GDM1 (cell line): Measurements from ENCODE around the gene ONECUT1.

ENCODE experiments used
- DNase-seq: peaks from one replicate; lab custom pipeline; 2025; lab: John Stamatoyannopoulos, UW

Gene ONECUT1

GRCh38 chr15:52796753-52797520, 6.8 kb upstream of the ONECUT1 start:
- no peak for DNase-seq

- DNase-seq, result no peak
Observed at GRCh38 chr15:52796228-52796521, 6.0 kb upstream of the ONECUT1 start.

GRCh38 chr15:52795464-52796227, 5.5 kb upstream of the ONECUT1 start:
- DNase-seq, result no peak

GRCh38 chr15:52794665-52795463, 4.7 kb upstream of the ONECUT1 start:
- DNase-seq, result no peak

DNA sequence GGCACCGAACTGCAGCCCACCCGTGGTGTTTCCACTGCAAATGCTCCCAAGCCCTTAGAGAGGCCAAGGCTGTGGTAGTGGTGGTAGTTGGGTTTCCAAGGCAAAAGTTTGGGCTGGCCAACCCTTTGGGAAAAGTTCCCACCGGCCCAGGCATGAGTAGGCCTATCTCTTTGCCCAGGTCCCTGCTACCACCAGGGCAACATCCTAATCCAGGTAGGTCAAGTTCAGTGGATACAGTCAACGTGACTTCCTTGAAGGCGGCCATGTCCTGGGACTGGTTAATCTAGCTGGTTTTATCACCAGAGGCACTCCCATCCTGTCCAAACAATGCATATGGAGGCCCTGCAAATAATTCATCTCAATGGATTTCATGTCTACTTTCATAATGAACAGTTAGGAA, 1.6 kb upstream of the ONECUT1 start:
- DNase-seq, result no peak

GRCh38 chr15:52790941-52791751, 1.0 kb upstream of the ONECUT1 start:
- DNase-seq, result no peak

DNA sequence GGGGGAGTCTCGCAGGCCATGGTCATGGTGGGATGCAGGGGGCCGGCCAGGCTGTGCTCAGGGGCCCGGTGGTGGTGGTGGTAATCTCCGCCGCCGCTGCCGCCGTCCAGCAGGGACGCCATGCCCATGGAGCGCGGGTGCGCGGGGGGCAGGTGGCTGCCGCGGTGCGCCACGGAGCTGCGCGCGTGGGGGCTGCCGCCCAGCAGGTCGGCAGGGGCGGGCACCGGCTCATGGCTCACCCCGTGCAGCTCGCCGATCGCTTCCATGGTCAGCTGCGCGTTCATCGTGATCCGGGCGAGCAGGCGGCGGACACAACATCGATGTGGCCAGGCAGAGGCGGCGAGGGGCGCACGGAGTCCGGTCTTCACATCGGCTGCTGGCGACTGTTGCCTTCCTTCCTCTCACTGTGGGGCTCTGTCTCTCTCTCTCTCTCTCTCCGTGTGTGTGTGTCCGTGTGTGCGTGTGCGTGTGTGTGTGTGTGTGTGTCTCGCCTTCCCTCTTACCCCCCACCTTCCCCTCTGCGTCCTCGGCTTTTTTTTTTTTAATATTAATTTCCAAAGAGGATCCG, 451 bp downstream of the ONECUT1 start:
- no peak for DNase-seq

DNA sequence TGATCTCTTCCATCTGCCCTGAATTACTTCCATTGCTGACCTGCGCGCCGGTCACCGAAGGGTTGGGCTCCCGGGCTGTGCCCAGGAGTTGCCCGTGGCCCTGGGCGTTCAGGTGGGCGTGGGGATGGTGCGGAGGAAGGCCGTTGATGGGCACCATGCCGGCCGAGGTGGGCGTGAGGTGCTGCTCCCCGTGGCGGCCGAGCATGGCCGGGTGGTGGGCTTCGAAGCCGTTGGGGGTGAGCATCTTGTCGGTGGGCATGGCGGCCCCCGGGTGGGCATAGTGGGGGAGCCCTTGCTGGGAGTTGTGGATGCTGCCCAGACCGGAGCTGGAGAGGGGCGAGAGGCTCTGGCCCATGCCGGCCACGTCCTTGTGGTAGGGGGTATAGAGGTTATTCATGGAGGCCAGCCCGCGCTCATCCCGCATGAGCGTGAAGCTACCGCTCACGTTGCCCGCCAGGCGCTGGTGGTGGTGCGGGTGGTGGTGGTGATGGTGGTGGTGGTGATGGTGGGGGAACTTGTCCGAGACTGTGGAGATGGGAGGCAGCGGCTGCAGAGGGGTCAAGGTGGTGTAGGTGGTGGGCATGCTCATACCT, 1.0 kb downstream of the ONECUT1 start:
- DNase-seq, result no peak

GRCh38 chr15:52788099-52788986, 1.8 kb downstream of the ONECUT1 start:
- no peak for DNase-seq

DNA sequence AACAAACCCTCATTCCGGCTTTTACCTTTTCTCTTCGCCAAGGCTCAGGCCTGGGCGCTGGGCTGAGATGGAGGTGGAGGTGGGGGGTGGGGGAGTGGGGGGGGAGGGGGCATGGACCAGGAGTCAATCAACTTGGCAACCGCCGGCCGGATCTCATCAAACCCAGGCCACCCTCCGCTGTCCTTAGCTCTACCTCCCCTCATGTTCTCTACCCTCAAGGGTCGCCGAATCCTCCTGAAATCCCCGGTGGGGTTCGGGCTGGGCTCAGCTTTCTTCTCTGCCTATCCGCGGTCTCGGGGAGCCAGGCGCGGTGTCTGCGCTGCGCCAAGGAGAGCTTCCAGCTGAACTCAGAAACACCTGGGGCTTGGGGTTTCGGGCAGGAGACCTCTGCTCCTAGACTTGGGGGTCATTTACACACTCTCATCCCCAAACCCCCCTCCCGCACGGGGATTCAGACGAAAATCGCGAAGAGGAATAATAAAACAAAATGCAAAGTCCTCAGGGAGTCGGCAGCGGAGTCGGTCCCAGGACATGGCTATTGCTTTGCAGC, 2.5 kb downstream of the ONECUT1 start:
- DNase-seq, result no peak

DNA sequence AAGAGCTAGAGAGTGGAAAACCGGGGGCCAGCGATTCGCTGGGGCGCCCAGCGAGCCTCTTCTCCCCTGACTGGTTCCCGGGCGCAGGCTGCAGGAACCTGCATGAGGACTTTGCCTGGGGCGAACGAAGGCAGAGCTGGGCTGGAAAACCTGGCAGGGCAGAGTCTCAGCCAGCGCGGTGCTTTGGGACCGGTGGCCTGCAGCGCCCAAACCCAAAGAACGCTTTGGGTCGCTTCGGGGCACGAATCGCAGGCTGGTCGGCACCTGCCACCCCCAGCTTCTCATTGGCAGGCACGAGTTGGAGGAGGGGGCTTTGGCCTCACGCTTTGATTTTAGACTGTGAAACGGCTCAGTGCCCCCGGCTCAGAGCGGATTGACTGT, 3.0 kb downstream of the ONECUT1 start:
- no peak for DNase-seq

DNA sequence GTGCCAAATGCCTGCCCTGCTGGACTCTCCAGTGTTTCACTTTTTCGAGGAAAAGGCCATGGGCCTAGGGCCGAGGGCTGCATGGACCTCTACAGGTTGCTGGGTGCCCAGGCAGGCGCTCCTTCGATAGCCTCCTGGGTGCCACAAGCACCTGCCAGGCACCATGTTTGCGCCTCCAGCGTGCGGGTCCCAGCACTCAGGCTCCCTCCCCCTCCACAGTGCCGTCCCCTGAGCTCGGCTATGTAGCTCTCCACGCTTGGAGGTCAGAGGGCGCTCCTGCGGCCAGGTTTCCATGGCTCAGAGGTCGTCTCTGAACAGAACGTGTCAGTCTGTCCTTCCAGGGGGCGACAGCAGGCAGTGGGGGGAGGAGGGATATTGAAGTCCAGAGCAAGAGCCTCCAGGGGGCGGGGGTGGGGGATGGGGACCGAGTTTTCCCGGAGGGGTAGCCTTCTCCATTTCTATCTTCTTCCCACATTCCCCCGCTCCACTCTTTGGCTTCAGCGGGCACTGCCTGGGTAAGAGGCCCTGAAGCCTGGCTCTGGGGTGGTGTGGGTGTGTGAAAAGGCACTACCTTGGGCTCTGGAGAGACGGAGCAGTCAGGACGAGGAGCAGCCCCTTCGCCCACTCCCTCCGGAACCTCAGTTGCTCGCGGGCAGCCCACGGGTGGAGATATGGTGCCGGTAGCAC, 3.6 kb downstream of the ONECUT1 start:
- no peak for DNase-seq

- no peak for DNase-seq
Observed at GRCh38 chr15:52785672-52786406, 4.3 kb downstream of the ONECUT1 start.

DNA sequence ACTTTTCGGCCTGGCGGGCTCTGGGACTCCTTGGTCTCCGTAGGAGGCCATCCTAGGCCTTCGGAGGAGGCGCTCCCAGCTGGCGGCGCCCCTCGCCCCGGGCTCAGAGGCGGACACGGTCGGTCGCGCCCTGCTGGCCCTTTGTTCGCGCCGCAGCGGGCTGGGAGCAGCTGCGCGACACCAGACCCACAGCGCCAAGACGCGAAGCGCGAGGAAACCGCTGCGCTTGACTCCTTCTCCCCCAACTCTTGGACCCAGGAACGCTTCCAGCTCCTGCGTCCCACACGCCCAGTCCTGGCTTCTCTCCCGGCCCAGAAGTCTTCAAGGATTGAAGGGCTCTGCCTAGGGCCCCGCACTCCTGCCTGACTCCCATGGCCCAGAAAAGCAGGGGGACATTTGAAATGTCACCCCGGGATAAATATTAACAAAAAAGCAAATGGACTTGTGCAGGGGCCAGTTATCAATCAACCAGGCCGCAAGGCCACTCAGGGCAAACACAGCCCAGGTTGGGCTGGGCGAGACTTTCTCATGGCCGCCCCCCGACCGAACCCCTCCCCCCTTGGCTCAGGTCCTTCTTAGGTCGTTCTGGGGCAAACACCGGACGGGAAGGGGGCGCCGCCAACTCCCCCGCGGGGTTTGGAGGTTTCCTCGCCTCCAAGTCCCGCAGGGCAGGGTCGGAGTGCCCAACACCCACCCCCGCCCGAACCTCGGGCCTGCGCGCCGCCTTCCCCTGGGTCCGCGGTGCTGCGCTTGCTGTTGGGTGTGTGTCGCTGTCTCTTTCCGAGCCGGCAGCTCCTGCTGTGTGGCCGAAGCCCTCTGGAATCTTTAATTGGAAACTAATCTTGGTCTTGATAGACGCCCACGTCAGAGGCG, 5.1 kb downstream of the ONECUT1 start:
- no peak for DNase-seq

- no peak for DNase-seq
Observed at GRCh38 chr15:52783929-52784798, 6.0 kb downstream of the ONECUT1 start.

DNA sequence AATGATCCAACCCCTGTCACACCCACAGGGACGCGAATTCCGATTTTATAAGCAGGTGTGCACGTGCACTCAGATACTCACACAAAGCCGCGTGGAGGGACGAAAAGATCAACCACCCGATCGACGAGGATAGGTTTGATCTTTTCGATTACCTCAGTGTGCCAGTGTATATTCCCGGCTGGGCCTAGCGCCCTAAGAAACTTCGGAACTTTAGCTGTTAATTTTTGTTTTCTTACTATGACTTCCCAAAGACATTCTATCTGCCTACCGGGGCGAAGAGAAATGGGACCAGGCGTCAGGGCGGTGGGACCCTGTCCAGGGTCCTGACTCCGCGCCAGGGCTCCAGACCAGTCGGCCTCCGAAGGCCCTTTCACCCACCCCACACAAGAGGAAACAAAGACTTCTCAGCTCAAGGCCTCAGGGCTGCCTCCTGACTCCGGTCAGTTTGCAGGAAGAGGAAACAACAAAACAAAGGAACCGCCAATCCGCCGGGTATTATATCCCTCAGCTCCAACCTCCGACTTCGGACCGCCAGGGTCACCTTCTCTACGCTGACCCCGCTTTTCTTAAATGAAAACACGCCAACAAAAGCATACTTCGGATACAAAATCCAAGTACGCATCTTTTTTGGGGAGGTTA, 6.8 kb downstream of the ONECUT1 start:
- no peak for DNase-seq
